GM12878 (cell line): Measurements from ENCODE around the gene EIF4E1B. TPM values are rescaled to one million over a fixed set of nuclear protein-coding genes. Genes with fewer than 3 reads are reported as not detected.

Experiments
- ATAC-seq: fragments of 200-7000 bp; cut with Tn5 transposase; 3 replicates; pipeline ENCODE4 v1.9.1; 2020; ENCODE audit warnings: mild to moderate bottlenecking, moderate library complexity
- BruUV-seq: library from RNA; stranded (reverse); fragments of 400-500 nt; replicated peaks from 2 replicates; lab custom pipeline; 2021; lab: Mats Ljungman, UMichigan
- CTCF ChIA-PET: fragments of 300-600 bp; sonication (Branson Sonifier 250); formaldehyde crosslinking; extraction: SDS; loops from one replicate; lab custom pipeline; 2021; ENCODE audit warnings: inconsistent platforms; lab: Yijun Ruan, JAX
- POLR2A ChIA-PET: fragments of 350-600 bp; formaldehyde crosslinking; extraction: SDS; loops from one replicate; lab custom pipeline; 2021; ENCODE audit warnings: inconsistent platforms; lab: Charles Lee
- RAD21 ChIA-PET: fragments of 300-600 bp; sonication (Branson Sonifier 250); formaldehyde crosslinking; loops from one replicate; lab custom pipeline; 2023; ENCODE audit warnings: antibody characterized with exemption; ENCODE audit not compliant: unreplicated experiment; lab: Charles Lee
- SMC1A ChIA-PET: fragments of 300-600 bp; sonication (Branson Sonifier 250); formaldehyde crosslinking; loops from one replicate; lab custom pipeline; 2023; ENCODE audit not compliant: unreplicated experiment, uncharacterized antibody; lab: Charles Lee
- DNase-seq: peaks from one replicate; pipeline ENCODE4 v3.0.0-alpha.2; 2011; ENCODE audit warnings: low read depth, low spot score
- FAIRE-seq: peaks from 3 replicates; lab custom pipeline; 2011; peaks lifted over from hg19 to GRCh38; lab: Jason Lieb, UNC
- H2AFZ ChIP-seq: 2 replicates; pipeline ENCODE4 v1.6.0; 2011; ENCODE audit warnings: low read depth, low read length, control low read depth; ENCODE audit not compliant: control insufficient read depth
- H3K27ac ChIP-seq: 2 replicates; pipeline ENCODE4 v1.5.1; 2011; ENCODE audit warnings: control low read depth; ENCODE audit not compliant: control insufficient read depth, insufficient read depth
- H3K27me3 ChIP-seq, 2 experiments: replicated peaks in 1 of 2; 2 replicates each; pipeline versions ENCODE4 v1.6.0 to v1.6.1; 2011; ENCODE audit warnings: low read length in 1 of 2; ENCODE audit not compliant: control insufficient read depth in 2 of 2, insufficient read depth in 2 of 2
- H3K36me3 ChIP-seq, 2 experiments: 2 replicates each; pipeline ENCODE4 v1.5.1; 2011; ENCODE audit warnings: low read length in 1 of 2; ENCODE audit not compliant: control insufficient read depth in 2 of 2, insufficient read depth in 2 of 2
- H3K4me1 ChIP-seq: 2 replicates; pipeline ENCODE4 v1.6.1; 2011; ENCODE audit warnings: mild to moderate bottlenecking, low read length, moderate library complexity, mixed read lengths; ENCODE audit not compliant: control insufficient read depth, insufficient read depth
- H3K4me2 ChIP-seq: 2 replicates; pipeline ENCODE4 v1.6.0; 2011; ENCODE audit warnings: control low read depth; ENCODE audit not compliant: control insufficient read depth, insufficient read depth
- H3K4me3 ChIP-seq: fragments of 200-600 bp; sonication (generic); 2 replicates; pipeline ENCODE4 v1.5.1; 2016
- H3K79me2 ChIP-seq: 2 replicates; pipeline ENCODE4 v1.6.0; 2011; ENCODE audit warnings: low read length; ENCODE audit not compliant: control insufficient read depth, insufficient read depth
- H3K9ac ChIP-seq: 2 replicates; pipeline ENCODE4 v1.8.0; 2011; ENCODE audit warnings: low read length, control low read depth, mixed read lengths; ENCODE audit not compliant: control insufficient read depth, insufficient read depth
- H3K9me3 ChIP-seq: replicated peaks from 3 replicates; pipeline ENCODE4 v1.5.1; 2011; ENCODE audit warnings: mild to moderate bottlenecking, low read length; ENCODE audit not compliant: control insufficient read depth, insufficient read depth
- H4K20me1 ChIP-seq: 2 replicates; pipeline ENCODE4 v1.6.0; 2011; ENCODE audit not compliant: control insufficient read depth, insufficient read depth
- CBX5 ChIP-seq: sonication (generic); IDR thresholded peaks from 2 replicates; pipeline ENCODE4 v1.6.1; 2016; ENCODE audit warnings: low read depth, moderate library complexity, mild to moderate bottlenecking, inconsistent platforms
- CEBPZ ChIP-seq: fragments of 150-350 bp; IDR thresholded peaks from 2 replicates; pipeline ENCODE4 v1.6.1; 2016; ENCODE audit warnings: low read depth, low read length
- GABPA ChIP-seq: IDR thresholded peaks from 2 replicates; pipeline ENCODE4 v1.6.1; 2014; ENCODE audit warnings: antibody characterized with exemption, low read depth, mild to moderate bottlenecking, inconsistent platforms
- HCFC1 ChIP-seq: fragments of 150-350 bp; IDR thresholded peaks from 2 replicates; pipeline ENCODE4 v1.6.1; 2014; ENCODE audit warnings: low read length
- HDAC2 ChIP-seq: fragments of 200-600 bp; sonication (generic); IDR thresholded peaks from 2 replicates; pipeline ENCODE4 v1.6.1; 2017
- HSF1 ChIP-seq: fragments of 150-350 bp; IDR thresholded peaks from 2 replicates; pipeline ENCODE4 v1.6.1; 2014; ENCODE audit warnings: mild to moderate bottlenecking, low read depth, low read length
- KAT2A ChIP-seq: conservative IDR thresholded peaks from 2 replicates; pipeline ENCODE4 v1.6.1; 2011; ENCODE audit warnings: low read depth, low read length; ENCODE audit not compliant: control insufficient read depth
- KDM1A ChIP-seq: fragments of 200-600 bp; sonication (generic); IDR thresholded peaks from 2 replicates; pipeline ENCODE4 v1.6.1; 2016; ENCODE audit warnings: borderline replicate concordance
- MXI1 ChIP-seq: fragments of 150-350 bp; IDR thresholded peaks from 2 replicates; pipeline ENCODE4 v1.6.1; 2011; ENCODE audit warnings: low read depth, mild to moderate bottlenecking, inconsistent platforms, low read length, improper control_type of control experiment
- PML ChIP-seq: IDR thresholded peaks from 2 replicates; pipeline ENCODE4 v1.6.1; 2012; ENCODE audit warnings: low read length, inconsistent platforms
- RAD51 ChIP-seq: fragments of 450-650 bp; IDR thresholded peaks from 2 replicates; pipeline ENCODE4 v1.6.1; 2016; ENCODE audit warnings: moderate library complexity, mild to moderate bottlenecking, inconsistent platforms
- YBX1 ChIP-seq: fragments of 450-650 bp; IDR thresholded peaks from 2 replicates; pipeline ENCODE4 v1.6.1; 2016; ENCODE audit warnings: antibody characterized with exemption
- WGBS: methylation state at CpG from one replicate; pipeline ENCODE4 v1.1.6; 2016; ENCODE audit warnings: low lambda C conversion rate; ENCODE audit not compliant: insufficient replicate concordance, insufficient coverage; ENCODE audit errors: missing lambda C conversion rate; 5-methylcytosine and 5-hydroxymethylcytosine counted together
- in situ Hi-C: fragments of 300-500 bp; cut with MboI; formaldehyde crosslinking; loops from 9 replicates; pipeline ENCODE4 v1.14.3; 2018; ENCODE audit warnings: mixed read lengths
- intact Hi-C: fragments of 100-400 bp; cut with micrococcal nuclease; formaldehyde crosslinking; loops from one replicate; pipeline ENCODE4 v1.14.2; 2022; ENCODE audit not compliant: unreplicated experiment
- polyA plus RNA-seq, 11 experiments: library from polyadenylated mRNA; depleted of rRNA in 4 of 11; unstranded in 6 of 11; stranded (reverse) in 5 of 11; fragments of >200 nt; fragmentation: Nextera tagmentation in 4 of 11; fragmentation: Illumina TruSeq in 1 of 11; extraction: Ambion mirVana in 4 of 11; extraction: Trizol in 1 of 11; gene quantifications; 1 replicate in 1 of 11; 2 replicates in 10 of 11; pipeline versions ENCODE4 v1.2.1 to v1.2.3, GENCODE V29; 2011 to 2016; ENCODE audit warnings: inconsistent platforms in 2 of 11, missing spikeins in 2 of 11, low read depth in 1 of 11
- total RNA-seq, 4 experiments: library from RNA; depleted of rRNA in 3 of 4; stranded (reverse); fragments of >200 nt in 3 of 4; fragmentation: Illumina TruSeq in 1 of 4; extraction: Trizol in 1 of 4; gene quantifications; 2 replicates each; pipeline versions ENCODE4 v1.2.1 to v1.2.3, GENCODE V29; 2013 to 2021

The EIF4E1B gene
- total and polyA plus RNA-seq, 10 of the 15 experiments (the other 5 are each of a cell fraction or from before 2014, with no cell fraction given): not detected

- no peak overlapping the region for H3K4me3 ChIP-seq
- H3K9me3 ChIP-seq: no peaks in the 10 kb centered on the region
- POLR2A ChIA-PET: no interaction called here
- in situ Hi-C loops (no loop called here), intact Hi-C loops (no loop called here)
- no peak overlapping the region for H2AFZ ChIP-seq
- no peak for DNase-seq
- FAIRE-seq: no peak
- H3K4me1 ChIP-seq: no peaks in the 10 kb centered on the region; the same call in 1 of the 2 replicates
- H3K9ac ChIP-seq: no peak overlapping the region
- BruUV-seq: no TSS peak
- SMC1A ChIA-PET: no interaction called here
- H3K4me2 ChIP-seq: no peak overlapping the region
- no peak overlapping the region for H3K27ac ChIP-seq
- H3K36me3 ChIP-seq: no peaks in the 10 kb centered on the region
- TF ChIP-seq YBX1 (no peak), RAD51 (no peak), PML (no peak), GABPA (no peak), HCFC1 (no peak), MXI1 (no peak), HSF1 (no peak), HDAC2 (no peak), CEBPZ (no peak), KDM1A (no peak), KAT2A (no peak), CBX5 (no peak)
- 16% methylated on average over 9 of the region's 9 CpGs for WGBS
- RAD21 ChIA-PET: no interaction called here
- no peak for ATAC-seq
- CTCF ChIA-PET: no interaction called here
- no peaks in the 10 kb centered on the region for H3K79me2 ChIP-seq
- 0 out of 2 replicates have a peak, but pooled peaks cover 3% of the 10 kb centered on the region for H4K20me1 ChIP-seq
- H3K27me3 ChIP-seq: peaks cover 7 to 9% of the 10 kb centered on the region in 2 experiments
Measured at GRCh38 chr5:176624938-176625337, 5.5 kb upstream of the EIF4E1B start.
